ENCODE results near the gene MRPL44. TPM values are rescaled to one million over a fixed set of nuclear protein-coding genes. Genes with fewer than 3 reads are reported as not detected.

Gene MRPL44
- polyA plus RNA-seq, 4 donors, result 27.7 to 33.9 (median 29.9) TPM

GRCh38 chr2:224016963-224017362, 59.7 kb downstream of the MRPL44 start:
- DNase-seq, result no peak
- FAIRE-seq, result no peak
- Histone ChIP-seq H3K4me3 (ENCODE audit: low read depth in 1 of 3, low read length in 3 of 3) (no peak overlapping the region), H3K9me3 (ENCODE audit: control insufficient read depth in 2 of 2, insufficient read depth in 1 of 2, low read depth in 1 of 2, low read length in 1 of 2) (no peaks in the 10 kb centered on the region), H3K27me3 (ENCODE audit: control insufficient read depth in 3 of 3, insufficient read depth in 3 of 3, low read length in 3 of 3) (no peaks in the 10 kb centered on the region), H3K4me1 (ENCODE audit: control insufficient read depth in 3 of 3, insufficient read depth in 2 of 3, low read depth in 1 of 3, low read length in 2 of 3) (peaks cover 0 to 3% (median 0%) of the 10 kb centered on the region in 3 donors), H3K27ac (ENCODE audit: low read depth in 1 of 3, low read length in 2 of 3) (no peak overlapping the region), H3K36me3 (ENCODE audit: control insufficient read depth in 3 of 3, insufficient read depth in 2 of 3, low read depth in 1 of 3, low read length in 3 of 3) (peaks cover 0 to 5% (median 2%) of the 10 kb centered on the region in 3 donors)
- WGBS, 3 donors, result 40 to 57% (median 54%) methylated on average over 3 of the region's 3 CpGs

Other genes with a start within 250 kb of the MRPL44 start
- 1 to 10 TPM; 4.9 to 7.8 (median 6.2) TPM for gene AP1S3, start 119.9 kb upstream of the MRPL44 start, polyA plus RNA-seq
- 10 to 100 TPM in 3 of 4 donors, 1 to 10 TPM in 1; 9.5 to 61.9 (median 15.7) TPM for gene WDFY1, start 12.1 kb upstream of the MRPL44 start, polyA plus RNA-seq
- gene SERPINE2, start 81.8 kb downstream of the MRPL44 start, polyA plus RNA-seq, result 10 to 100 TPM in 3 of 4 donors, 1 to 10 TPM in 1; 6.0 to 43.9 (median 21.0) TPM

Measured in small intestine (tissue), 7 donors.